NCI-H2107 treated with DMSO at 0.1 percent for 48 hours (cell line): ENCODE results near the gene AMOTL2.

Experiments used
- DNase-seq: peaks from one replicate; lab custom pipeline; 2025; ENCODE audit not compliant: unreplicated experiment; lab: John Stamatoyannopoulos, UW

The AMOTL2 gene

GRCh38 chr3:134317106-134317947, 56.9 kb downstream of the AMOTL2 start:
- no peak for DNase-seq

DNA sequence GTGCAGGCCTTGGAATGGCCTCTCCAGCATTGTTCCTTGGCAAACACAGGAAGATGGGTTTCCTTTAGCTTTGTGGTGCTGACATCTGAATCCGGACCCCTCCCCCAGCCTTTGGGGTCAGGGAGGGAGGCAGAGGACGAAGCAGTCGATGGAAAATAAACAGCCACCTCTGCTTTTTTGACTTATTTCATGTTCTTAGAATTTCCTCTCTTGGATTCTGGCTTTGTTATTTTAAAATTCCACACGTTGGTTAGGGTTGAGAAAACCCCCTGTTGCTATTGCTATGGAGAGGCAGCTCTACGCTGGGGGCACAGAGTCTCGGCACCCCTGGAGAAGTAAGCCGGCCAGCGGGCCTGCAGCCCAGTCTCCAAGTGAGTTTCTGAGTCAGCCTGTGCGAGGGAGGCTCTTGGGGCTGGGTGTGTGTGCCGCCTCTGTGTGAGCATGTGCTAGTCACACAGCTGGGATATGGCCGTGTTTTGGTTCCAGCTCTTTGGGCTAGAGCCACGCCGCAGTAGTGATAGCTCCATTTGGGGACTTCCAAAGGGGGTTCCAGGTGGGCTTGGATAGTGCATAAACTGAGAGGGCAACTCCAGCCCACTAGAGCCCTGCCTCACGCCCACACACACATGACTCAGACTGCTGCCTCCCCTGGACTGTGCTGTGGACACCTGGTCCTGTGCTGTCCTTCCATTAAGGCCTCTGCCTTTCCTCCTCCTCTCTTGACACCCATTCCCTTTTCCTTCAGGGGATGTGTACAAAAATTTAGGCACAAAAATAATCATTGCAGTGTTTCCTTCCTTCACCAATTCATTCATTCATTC, 58.8 kb downstream of the AMOTL2 start:
- DNase-seq: no peak

DNA sequence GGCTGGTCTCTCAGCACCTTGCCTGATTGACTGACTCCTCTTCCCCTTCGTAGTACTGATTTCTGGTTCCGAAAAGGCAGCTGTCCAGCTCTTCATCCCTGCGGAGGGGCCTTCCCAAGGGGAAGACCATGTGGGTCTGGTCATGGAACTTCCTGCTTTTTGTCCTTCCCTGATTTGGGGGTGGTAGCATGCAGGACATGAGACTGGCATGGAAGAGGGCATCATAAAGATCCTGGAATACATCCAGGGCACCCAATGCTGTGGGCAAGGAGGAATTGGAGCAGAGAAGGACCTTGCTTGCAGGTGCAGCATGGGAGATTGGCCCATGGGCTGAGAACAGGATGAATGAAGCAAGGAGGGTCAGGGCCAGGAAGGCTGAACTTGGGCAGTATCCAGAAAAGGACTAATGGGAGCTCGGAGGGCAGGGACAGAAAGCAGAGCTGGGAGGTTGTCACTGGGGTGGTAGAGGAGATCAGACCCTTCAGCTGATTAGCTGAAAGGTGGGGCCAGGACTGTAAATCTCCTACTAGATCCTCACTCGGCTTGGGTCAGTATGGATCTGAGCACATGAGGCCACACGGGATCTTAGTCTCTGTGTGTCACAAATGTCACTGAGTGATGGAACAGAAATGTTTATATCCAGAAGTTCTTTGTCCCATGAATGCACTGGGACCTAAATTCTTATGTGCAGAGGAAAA, 59.5 kb downstream of the AMOTL2 start:
- no peak for DNase-seq

- no peak for DNase-seq
Observed at GRCh38 chr3:134313847-134314587, 60.2 kb downstream of the AMOTL2 start.

DNA sequence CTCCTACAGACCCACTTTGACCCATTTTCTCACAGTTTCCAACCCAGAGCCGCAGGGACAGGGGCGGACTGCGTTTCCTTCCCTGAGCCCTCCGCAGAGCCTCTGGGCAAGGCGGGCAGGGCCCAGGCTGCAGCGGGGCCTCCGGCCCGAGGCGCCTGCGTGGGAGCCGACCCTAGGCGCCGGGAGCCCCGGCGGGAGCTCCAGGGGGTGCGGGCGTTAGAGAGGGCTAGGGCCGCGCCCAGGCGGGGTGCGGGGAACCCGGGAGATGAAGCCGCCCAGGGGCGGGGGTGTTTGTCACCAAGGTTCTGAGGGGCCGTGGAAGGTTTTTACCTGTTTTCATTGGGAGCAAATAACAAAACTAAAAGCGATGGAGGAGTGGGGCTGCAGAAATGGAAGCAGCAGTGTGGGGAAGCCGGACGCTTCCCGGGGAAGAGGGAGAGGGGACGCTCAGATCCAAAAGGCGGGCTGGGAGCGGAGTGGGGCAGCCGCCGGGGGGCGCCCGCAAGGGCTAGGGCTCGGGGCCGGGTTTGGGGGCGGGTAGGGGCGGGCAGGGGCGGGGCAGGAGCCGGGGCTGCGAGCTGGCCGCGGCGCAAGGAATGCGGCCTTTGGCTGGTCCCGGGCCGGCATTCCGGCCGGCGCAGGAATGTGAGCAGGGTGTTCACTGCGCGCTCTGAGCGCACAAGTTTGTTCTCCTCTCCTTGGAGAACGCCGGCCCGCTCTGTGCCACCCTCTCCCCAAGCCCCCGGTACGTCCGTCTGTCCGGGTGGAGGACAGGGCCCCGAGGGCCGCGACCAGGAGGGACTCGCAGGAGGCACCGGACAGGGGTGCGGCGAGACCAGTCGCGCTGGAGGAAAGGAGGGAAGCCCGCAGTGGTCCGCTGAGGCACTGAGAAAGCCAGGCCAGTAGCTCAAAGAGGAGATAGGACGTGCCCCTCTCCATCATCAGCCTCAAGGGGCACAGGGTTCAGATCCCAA, 61.1 kb downstream of the AMOTL2 start:
- DNase-seq: no peak

GRCh38 chr3:134312072-134312872, 62.0 kb downstream of the AMOTL2 start:
- no peak for DNase-seq

DNA sequence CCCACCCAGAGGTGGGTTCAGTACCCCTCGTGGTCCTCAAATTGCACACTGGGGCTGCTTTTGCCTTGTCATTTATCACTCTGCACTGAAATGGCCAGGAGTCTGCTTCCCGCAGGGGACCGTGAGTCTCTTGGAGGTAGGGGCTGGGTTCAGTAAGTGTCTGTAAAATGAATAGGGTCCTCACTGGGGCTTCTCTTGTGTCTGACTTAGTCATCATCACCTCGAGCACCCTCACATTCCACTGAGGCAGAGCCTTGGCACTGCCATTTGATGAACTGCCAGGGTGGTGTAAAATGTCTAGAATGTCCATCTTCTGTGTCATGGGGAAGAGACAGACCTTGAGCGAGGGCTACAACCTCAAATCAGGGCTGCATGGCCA, 62.6 kb downstream of the AMOTL2 start:
- DNase-seq: no peak

- DNase-seq: no peak
Observed at GRCh38 chr3:134311265-134311664, 63.0 kb downstream of the AMOTL2 start.

DNA sequence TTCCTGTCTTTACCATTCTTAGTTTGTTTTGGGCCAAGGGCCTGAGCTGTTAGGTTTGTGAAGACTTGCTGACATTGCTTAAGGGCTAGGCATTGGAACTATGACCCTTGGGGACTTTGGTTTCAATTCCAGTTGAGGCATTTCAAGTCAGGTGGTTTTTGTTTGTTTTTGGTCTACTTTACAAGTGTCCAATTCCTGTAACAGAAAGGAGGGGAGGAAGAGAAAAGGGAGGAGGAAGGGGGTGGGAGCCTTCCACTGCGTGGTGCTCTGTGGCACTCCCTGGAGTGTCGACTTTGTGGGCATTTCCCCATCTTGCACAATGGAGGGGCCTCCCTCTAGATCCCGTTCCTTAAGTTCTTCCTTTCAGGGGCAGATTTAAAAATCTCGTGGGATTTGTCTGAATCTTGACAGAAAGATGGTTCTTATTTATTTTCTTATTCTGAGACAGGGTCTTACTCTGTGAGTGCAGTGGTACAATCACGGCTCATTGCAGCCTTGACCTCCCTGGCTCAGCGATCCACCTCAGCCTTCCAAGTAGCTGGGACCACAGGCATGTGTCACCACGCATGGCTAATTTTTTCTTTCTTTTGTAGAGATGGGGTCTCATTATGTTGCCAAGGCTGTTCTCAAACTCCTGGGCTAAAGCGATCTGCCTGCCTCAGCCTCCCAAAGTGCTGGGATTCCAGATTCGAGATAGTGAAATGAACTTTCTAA, 64.1 kb downstream of the AMOTL2 start:
- DNase-seq: no peak

DNA sequence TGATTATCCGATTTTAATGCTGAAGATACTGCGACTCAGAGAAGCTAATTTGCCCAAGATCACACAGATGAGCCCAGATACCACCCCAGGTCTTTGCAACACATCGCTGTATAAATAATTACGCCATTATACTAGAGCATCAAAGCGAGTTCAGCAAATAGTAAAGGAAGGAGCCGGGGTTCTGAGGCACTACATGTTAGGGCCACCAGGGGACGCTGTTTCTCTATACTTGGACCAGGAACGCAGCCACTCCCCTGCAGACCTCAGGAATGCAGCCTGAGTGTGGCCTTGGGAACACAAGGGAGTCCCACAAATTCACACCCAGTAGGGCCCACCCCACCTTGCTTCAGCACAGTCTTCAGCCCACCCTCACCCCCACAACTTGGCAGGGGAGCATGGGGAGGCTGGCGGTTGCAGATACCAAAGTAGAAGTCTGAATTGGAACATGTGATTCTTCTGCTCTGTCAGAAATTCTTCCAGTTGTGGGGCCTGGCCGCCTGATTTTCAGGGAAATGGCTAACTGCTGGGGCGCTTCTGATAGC, 65.8 kb downstream of the AMOTL2 start:
- DNase-seq: peak; percentile 81

DNA sequence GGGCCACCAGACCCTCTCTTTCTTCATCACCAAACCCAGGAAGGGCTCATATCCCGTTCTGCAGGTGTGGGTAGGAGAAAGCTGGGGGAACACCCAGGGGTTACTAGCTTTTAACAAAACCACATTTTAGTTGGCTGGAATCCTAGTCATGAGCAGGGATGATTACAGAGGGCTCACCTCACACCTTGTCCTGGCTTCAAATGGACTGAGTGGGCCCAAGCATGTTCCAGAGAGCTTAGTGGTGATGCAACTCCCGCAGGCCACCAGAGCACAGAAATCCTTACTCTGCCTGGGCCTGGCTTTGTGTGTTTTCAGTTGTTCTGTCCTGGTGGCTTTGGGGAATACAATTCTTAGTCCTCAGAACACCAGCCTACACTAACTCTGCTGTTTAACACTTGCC, 66.8 kb downstream of the AMOTL2 start:
- peak; percentile 4 for DNase-seq

DNA sequence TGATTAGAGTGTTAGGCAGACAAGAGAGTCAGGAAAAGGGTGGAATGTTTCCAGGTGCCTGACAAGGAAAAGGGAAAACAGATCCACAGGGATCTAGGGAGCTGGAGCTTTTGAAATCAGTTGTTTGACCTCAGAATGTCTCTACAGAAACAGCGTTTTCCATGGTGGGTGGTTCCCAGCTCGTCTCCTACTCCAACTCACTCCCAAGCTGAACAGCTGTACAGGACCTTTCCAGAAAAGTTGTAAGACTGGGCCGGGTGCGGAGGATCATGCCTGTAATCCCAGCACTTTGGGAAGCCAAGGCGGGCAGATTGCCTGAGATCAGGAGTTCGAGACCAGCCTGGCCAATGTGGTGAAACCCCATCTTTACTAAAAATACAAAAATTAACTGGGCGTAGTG, 67.9 kb downstream of the AMOTL2 start:
- DNase-seq: no peak
